ENCODE results near the gene GET4.

GET4 gene

DNA sequence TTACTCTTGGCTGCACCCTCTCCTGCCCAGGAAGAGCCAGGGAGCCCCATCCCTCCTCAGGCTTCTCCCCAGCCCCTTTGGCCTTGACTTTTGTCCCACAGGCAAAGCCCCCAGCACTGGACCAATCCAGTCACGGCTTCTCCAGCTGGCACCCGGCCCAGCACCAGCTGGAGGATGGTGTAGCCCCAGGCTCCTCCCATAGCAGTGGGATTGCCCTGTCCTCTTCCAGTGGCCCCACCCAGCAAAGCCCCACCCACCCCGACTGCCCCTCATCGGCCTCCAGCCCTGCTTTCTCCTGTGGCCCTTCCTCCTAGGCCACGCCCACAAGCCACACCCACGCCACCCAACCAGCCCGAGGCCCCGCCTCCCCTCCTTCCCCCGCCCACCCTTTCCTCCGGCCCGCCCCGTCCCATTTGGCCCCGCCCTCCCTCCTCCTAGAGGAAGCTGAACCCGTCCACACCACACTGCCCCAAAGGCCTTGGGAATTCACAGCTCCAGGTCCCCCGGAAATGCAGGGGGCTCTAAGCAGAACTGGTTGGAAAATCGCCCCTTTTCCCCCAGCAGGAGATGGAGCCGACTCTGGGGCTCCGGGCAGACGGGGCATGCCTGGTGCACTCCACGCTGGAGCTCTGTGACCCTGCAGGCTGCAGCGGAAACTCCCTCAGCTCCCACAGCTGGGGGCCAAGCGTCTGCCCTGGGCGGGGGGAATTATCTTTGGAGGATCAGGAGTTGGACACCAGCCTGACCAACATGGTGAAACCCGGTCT is 25.2 kb downstream of the GET4 start:
- TF ChIP-seq TAF1 (IDR thresholded peaks at IDR 0.05; ENCODE audit: low read depth, low read length), result no peak
- no peak for TF ChIP-seq POLR2A (IDR thresholded peaks at IDR 0.05; ENCODE audit: low read depth, low read length)
- no peak for TF ChIP-seq PAX5 (IDR thresholded peaks at IDR 0.05; ENCODE audit: insufficient read depth, low read length, severe bottlenecking)
- TF ChIP-seq POLR2AphosphoS5 (IDR thresholded peaks at IDR 0.05; ENCODE audit: low read depth, low read length), result no peak
- TF ChIP-seq POU2F2 (IDR thresholded peaks at IDR 0.05; ENCODE audit: low read depth, low read length), result no peak
- no peak for TF ChIP-seq SPI1 (IDR thresholded peaks at IDR 0.05; ENCODE audit: low read depth, low read length)
- peak; percentile 69 for FAIRE-seq
- peak; percentile 94 for DNase-seq (ENCODE audit: insufficient read length, low spot score)

DNA sequence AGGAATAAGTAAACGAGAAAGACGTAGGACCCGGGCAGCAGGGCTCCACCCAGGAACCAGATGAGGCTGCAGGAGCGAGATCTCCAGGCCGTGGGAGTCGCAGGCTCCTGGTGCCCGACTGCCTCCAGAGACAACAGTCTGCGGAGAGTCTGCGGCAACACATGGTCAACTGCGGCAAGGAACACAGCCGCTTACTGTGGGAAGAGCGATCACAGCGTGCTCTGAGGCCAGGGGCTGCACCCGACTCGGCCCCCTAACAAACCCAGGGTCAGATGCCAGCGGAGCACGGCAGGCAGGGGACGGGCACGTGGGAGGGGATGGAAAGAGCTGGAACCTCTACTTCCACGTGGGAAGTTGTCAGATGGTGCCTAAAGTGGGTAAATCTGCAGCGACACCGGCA is 26.6 kb downstream of the GET4 start:
- FAIRE-seq (no peak), DNase-seq (ENCODE audit: insufficient read length, low spot score) (no peak)
- TF ChIP-seq PAX5 (IDR thresholded peaks at IDR 0.05; ENCODE audit: insufficient read depth, low read length, severe bottlenecking), result no peak
- no peak for TF ChIP-seq POLR2AphosphoS5 (IDR thresholded peaks at IDR 0.05; ENCODE audit: low read depth, low read length)
- no peak for TF ChIP-seq TAF1 (IDR thresholded peaks at IDR 0.05; ENCODE audit: low read depth, low read length)
- no peak for TF ChIP-seq POLR2A (IDR thresholded peaks at IDR 0.05; ENCODE audit: low read depth, low read length)
- no peak for TF ChIP-seq SPI1 (IDR thresholded peaks at IDR 0.05; ENCODE audit: low read depth, low read length)
- TF ChIP-seq POU2F2 (IDR thresholded peaks at IDR 0.05; ENCODE audit: low read depth, low read length), result no peak

DNA sequence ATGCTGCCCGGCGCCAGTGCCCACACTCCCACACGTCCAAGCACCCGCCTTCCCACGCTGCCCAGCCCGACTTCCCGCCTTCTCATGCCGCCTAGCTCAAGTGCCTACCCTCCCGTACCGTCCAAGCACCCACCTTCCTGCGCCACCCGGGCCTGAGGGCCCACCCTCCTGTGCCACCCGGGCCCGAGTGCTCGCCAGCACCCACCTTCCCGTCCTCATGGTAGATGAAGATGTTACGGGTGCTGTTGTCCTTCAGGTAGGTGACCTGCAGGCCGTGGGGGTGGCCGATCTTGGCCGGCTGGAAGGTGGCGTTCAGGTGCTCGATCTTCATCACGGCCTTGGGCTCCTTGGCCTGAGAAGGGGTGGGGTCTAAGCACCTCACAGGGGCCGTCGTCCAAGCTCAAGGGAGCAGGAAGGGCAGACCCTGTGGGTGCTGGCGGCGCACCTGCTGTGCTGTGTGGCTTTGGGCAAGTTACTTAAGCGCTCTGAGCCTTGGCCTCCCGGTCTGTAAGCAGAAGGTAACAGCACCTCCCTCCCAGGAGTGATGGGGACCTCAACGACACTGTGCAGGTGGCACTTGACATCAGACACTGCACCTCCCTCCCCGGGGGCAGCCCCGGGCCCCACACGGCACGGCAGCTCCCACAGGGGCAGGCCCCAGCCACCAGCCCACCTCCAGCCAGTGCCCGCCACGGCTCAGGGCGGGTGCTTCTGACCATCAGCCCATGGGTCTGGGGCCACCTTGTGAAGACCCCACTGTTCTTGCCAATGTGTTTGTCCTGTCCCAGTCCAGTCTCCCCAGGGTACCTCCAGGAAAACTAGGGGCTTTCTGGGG is 27.8 kb downstream of the GET4 start:
- FAIRE-seq, result no peak
- no peak for DNase-seq (ENCODE audit: insufficient read length, low spot score)
- TF ChIP-seq TAF1 (IDR thresholded peaks at IDR 0.05; ENCODE audit: low read depth, low read length) (no peak), POLR2AphosphoS5 (IDR thresholded peaks at IDR 0.05; ENCODE audit: low read depth, low read length) (no peak), PAX5 (IDR thresholded peaks at IDR 0.05; ENCODE audit: insufficient read depth, low read length, severe bottlenecking) (no peak), POU2F2 (IDR thresholded peaks at IDR 0.05; ENCODE audit: low read depth, low read length) (no peak), SPI1 (IDR thresholded peaks at IDR 0.05; ENCODE audit: low read depth, low read length) (no peak), POLR2A (IDR thresholded peaks at IDR 0.05; ENCODE audit: low read depth, low read length) (no peak)

DNA sequence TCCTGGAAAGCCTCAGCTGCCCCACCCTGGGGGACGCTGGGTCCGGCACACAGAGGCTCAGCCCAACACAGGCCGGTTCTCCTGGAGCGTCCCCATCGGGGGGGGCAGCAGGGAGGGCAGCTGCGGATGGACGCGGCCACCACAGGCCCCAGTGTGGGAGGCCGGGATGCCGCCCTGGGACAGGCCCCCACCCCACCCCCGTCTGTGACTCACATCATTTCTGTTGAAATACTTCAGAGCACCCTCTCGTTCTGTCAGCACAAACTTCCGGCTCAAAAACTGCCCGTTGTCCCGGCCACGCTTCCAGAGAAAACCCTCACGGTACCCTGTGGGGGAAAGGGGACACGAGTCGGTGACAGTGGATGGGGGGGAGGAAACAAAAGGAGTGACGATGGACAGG is 28.5 kb downstream of the GET4 start:
- TF ChIP-seq POLR2AphosphoS5 (IDR thresholded peaks at IDR 0.05; ENCODE audit: low read depth, low read length), result no peak
- TF ChIP-seq SPI1 (IDR thresholded peaks at IDR 0.05; ENCODE audit: low read depth, low read length), result no peak
- TF ChIP-seq POLR2A (IDR thresholded peaks at IDR 0.05; ENCODE audit: low read depth, low read length), result no peak
- TF ChIP-seq POU2F2 (IDR thresholded peaks at IDR 0.05; ENCODE audit: low read depth, low read length), result no peak
- no peak for TF ChIP-seq PAX5 (IDR thresholded peaks at IDR 0.05; ENCODE audit: insufficient read depth, low read length, severe bottlenecking)
- no peak for TF ChIP-seq TAF1 (IDR thresholded peaks at IDR 0.05; ENCODE audit: low read depth, low read length)
- FAIRE-seq, result no peak
- DNase-seq (ENCODE audit: insufficient read length, low spot score), result no peak

GRCh38 chr7:906776-907157 is 30.4 kb downstream of the GET4 start:
- DNase-seq (ENCODE audit: insufficient read length, low spot score) (no peak), FAIRE-seq (no peak)
- no peak for TF ChIP-seq PAX5 (IDR thresholded peaks at IDR 0.05; ENCODE audit: insufficient read depth, low read length, severe bottlenecking)
- no peak for TF ChIP-seq POLR2A (IDR thresholded peaks at IDR 0.05; ENCODE audit: low read depth, low read length)
- no peak for TF ChIP-seq TAF1 (IDR thresholded peaks at IDR 0.05; ENCODE audit: low read depth, low read length)
- no peak for TF ChIP-seq POLR2AphosphoS5 (IDR thresholded peaks at IDR 0.05; ENCODE audit: low read depth, low read length)
- TF ChIP-seq POU2F2 (IDR thresholded peaks at IDR 0.05; ENCODE audit: low read depth, low read length), result no peak
- no peak for TF ChIP-seq SPI1 (IDR thresholded peaks at IDR 0.05; ENCODE audit: low read depth, low read length)

DNA sequence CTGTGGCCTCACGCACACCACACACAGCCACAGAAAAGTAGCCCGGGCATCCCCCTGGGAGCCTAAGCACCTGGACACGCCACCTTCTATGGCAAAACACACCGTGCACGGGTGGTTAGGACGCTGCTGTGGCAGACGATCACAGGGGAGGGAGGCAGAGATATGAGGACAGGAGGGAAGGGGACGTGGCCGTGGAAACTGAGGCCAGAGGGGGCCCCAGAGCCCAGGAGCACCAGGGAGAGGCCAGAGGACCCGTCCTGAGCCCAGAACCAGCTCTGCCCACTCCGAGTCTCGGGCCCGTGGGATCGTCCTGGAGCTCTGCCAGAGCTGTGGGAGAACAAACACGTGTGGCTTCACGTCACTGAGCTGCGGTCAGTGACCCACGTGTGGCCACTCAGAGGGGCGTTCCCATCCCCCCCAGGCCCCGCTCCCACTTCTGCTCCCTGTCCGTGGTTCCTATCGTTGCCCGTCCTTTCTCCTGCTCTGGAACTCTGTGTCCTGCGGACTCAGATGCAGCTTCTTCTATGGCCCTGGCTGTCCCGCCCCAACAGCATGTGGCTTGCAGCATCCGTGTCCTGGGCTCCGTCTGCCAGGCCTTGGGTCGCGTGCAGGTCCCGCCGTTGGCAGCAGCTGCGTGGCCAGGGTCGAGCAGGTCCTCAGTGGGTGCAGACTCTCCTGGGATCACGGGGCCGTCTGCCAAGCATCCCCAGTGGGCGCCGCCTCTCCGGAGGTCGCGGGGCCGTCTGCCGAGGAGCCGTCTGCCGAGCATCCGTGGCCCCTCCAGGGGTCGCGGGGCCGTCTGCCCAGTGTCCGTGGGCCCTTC is 31.0 kb downstream of the GET4 start:
- TF ChIP-seq PAX5 (IDR thresholded peaks at IDR 0.05; ENCODE audit: insufficient read depth, low read length, severe bottlenecking), result no peak
- no peak for TF ChIP-seq TAF1 (IDR thresholded peaks at IDR 0.05; ENCODE audit: low read depth, low read length)
- no peak for TF ChIP-seq SPI1 (IDR thresholded peaks at IDR 0.05; ENCODE audit: low read depth, low read length)
- TF ChIP-seq POLR2AphosphoS5 (IDR thresholded peaks at IDR 0.05; ENCODE audit: low read depth, low read length), result no peak
- no peak for TF ChIP-seq POU2F2 (IDR thresholded peaks at IDR 0.05; ENCODE audit: low read depth, low read length)
- no peak for TF ChIP-seq POLR2A (IDR thresholded peaks at IDR 0.05; ENCODE audit: low read depth, low read length)
- no peak for DNase-seq (ENCODE audit: insufficient read length, low spot score)
- no peak for FAIRE-seq

DNA sequence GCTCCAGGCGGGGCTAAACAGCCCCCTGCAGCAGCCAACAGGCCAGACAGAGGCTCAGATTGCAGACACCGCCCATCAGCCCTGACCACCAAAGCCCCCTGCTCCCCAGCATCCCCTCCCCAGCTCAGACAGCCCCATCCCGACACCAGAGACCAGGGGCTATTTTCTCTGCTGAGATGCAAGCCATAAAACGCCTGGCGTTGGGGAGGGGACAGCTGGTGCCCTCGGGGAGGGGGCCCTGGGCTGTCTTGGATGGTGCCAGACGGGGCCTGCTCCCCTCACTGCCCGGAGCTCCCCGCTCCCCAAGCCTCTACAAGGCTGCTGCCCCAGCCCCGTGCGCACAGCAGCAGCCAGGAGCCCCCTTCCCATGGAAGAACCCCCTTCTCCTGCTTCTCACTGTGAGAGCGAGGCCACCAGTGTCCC is 31.8 kb downstream of the GET4 start:
- DNase-seq (ENCODE audit: insufficient read length, low spot score) (no peak), FAIRE-seq (no peak)
- TF ChIP-seq POU2F2 (IDR thresholded peaks at IDR 0.05; ENCODE audit: low read depth, low read length) (no peak), POLR2AphosphoS5 (IDR thresholded peaks at IDR 0.05; ENCODE audit: low read depth, low read length) (no peak), PAX5 (IDR thresholded peaks at IDR 0.05; ENCODE audit: insufficient read depth, low read length, severe bottlenecking) (no peak), POLR2A (IDR thresholded peaks at IDR 0.05; ENCODE audit: low read depth, low read length) (no peak), SPI1 (IDR thresholded peaks at IDR 0.05; ENCODE audit: low read depth, low read length) (no peak), TAF1 (IDR thresholded peaks at IDR 0.05; ENCODE audit: low read depth, low read length) (no peak)

GRCh38 chr7:908591-909357 is 32.4 kb downstream of the GET4 start:
- peak; percentile 98 for DNase-seq (ENCODE audit: insufficient read length, low spot score)
- peak; percentile 13 for TF ChIP-seq PAX5 (IDR thresholded peaks at IDR 0.05; ENCODE audit: insufficient read depth, low read length, severe bottlenecking)
- FAIRE-seq, result peak; percentile 80
